Neural crest cell (in vitro differentiated cells): ENCODE measurements around the gene FBXW5. TPM values are rescaled to one million over a fixed set of nuclear protein-coding genes. Genes with fewer than 3 reads are reported as not detected.

Experiments
- DNase-seq: peaks from one replicate; pipeline ENCODE4 v3.0.0; 2021; ENCODE audit warnings: low read depth, mixed read lengths, low spot score
- H3K27ac Mint-ChIP-seq: one replicate; pipeline ENCODE4 v1.8.0; 2021; ENCODE audit warnings: mild to moderate bottlenecking, mixed read lengths; ENCODE audit not compliant: unreplicated experiment
- H3K27me3 Mint-ChIP-seq: 2 replicates; pipeline ENCODE4 v1.8.0; 2021; ENCODE audit warnings: low read depth, mild to moderate bottlenecking, mixed read lengths
- H3K36me3 Mint-ChIP-seq: 2 replicates; pipeline ENCODE4 v1.8.0; 2021; ENCODE audit warnings: low read depth, mild to moderate bottlenecking, mixed read lengths
- H3K4me1 Mint-ChIP-seq: 2 replicates; pipeline ENCODE4 v1.8.0; 2021; ENCODE audit warnings: mixed read lengths
- H3K4me3 Mint-ChIP-seq: one replicate; pipeline ENCODE4 v1.8.0; 2021; ENCODE audit warnings: mild to moderate bottlenecking, mixed read lengths
- H3K9me3 Mint-ChIP-seq: 2 replicates; pipeline ENCODE4 v1.8.0; 2021; ENCODE audit warnings: mixed read lengths
- CTCF ChIP-seq: fragments of 200-600 bp; sonication (generic); conservative IDR thresholded peaks from 2 replicates; pipeline ENCODE4 v1.5.0; 2021; ENCODE audit warnings: antibody characterized with exemption, mild to moderate bottlenecking
- total RNA-seq: library from RNA; stranded (reverse); gene quantifications from 2 replicates; pipeline ENCODE4 v1.2.1, GENCODE V29; 2021

The FBXW5 gene
- total RNA-seq, 1 donor from 2014 or later: 81.2 TPM

- no peak for DNase-seq
- peaks cover 16% of the 10 kb centered on the region for H3K4me1 Mint-ChIP-seq
- no peaks in the 10 kb centered on the region for H3K36me3 Mint-ChIP-seq
- TF ChIP-seq CTCF: no peak
- no peaks in the 10 kb centered on the region for H3K9me3 Mint-ChIP-seq
- no peak overlapping the region for H3K27ac Mint-ChIP-seq
- no peaks in the 10 kb centered on the region for H3K27me3 Mint-ChIP-seq
- H3K4me3 Mint-ChIP-seq: no peak overlapping the region
These were observed 20.4 kb upstream of the FBXW5 start for GRCh38 chr9:136964833-136965422.

DNA sequence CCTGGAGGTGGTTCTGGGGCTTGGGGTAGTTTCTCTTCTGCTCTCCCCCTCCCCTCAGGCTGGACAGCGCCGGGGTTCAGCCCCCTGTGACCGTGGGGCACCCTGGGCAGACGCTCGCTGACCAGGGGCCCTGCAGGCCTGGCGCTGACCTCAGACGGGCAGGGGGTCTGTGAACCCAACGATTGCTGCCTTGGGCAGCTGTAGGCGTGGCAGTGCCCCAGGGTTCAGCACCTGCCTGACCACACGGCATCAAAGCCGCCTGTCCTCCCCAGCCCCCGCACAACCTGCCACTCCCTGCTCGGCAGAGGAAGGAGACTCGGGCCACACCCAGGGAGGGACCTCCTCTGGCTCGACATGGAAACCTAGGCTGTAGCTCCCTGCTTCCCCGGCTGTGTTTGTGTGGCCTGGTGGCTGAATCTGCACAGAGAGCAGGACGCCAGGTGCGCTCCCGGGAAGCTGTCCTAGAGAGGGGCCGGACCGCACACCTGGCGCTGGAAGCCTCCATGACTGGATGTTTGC, 19.7 kb upstream of the FBXW5 start:
- TF ChIP-seq CTCF: no peak
- Mint-ChIP-seq H3K4me1 (peaks cover 16% of the 10 kb centered on the region), H3K27me3 (no peaks in the 10 kb centered on the region), H3K9me3 (no peaks in the 10 kb centered on the region), H3K36me3 (no peaks in the 10 kb centered on the region), H3K4me3 (no peak overlapping the region), H3K27ac (no peak overlapping the region)
- DNase-seq: no peak

DNA sequence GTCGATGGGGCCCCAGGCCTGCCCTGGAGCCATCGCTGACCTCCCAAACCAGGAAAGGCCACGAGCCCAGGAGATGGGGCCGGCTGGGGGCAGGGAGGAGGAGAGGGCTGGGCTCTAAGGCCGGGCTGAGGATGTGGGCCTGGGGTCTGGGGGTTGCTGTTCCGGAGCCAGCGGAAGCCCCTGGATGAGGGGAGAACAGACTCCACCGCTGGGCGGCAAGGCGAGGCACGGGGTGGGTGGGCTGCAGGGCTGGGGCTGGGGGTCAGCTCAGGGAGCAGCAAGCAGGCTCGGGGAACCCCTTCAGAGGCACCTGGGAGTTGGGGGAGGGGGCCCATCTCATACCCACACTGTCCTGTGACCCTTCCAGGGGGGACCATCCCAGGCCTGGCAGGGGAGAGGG, 19.2 kb upstream of the FBXW5 start:
- no peaks in the 10 kb centered on the region for H3K9me3 Mint-ChIP-seq
- no peaks in the 10 kb centered on the region for H3K36me3 Mint-ChIP-seq
- no peak overlapping the region for H3K4me3 Mint-ChIP-seq
- H3K27me3 Mint-ChIP-seq: no peaks in the 10 kb centered on the region
- no peak for TF ChIP-seq CTCF
- no peak for DNase-seq
- H3K27ac Mint-ChIP-seq: no peak overlapping the region
- peaks cover 16% of the 10 kb centered on the region for H3K4me1 Mint-ChIP-seq

GRCh38 chr9:136963341-136963740, 18.8 kb upstream of the FBXW5 start:
- H3K9me3 Mint-ChIP-seq: no peaks in the 10 kb centered on the region
- H3K27me3 Mint-ChIP-seq: no peaks in the 10 kb centered on the region
- peaks cover 16% of the 10 kb centered on the region for H3K4me1 Mint-ChIP-seq
- H3K4me3 Mint-ChIP-seq: no peak overlapping the region
- no peaks in the 10 kb centered on the region for H3K36me3 Mint-ChIP-seq
- DNase-seq: no peak
- no peak for TF ChIP-seq CTCF
- H3K27ac Mint-ChIP-seq: no peak overlapping the region

DNA sequence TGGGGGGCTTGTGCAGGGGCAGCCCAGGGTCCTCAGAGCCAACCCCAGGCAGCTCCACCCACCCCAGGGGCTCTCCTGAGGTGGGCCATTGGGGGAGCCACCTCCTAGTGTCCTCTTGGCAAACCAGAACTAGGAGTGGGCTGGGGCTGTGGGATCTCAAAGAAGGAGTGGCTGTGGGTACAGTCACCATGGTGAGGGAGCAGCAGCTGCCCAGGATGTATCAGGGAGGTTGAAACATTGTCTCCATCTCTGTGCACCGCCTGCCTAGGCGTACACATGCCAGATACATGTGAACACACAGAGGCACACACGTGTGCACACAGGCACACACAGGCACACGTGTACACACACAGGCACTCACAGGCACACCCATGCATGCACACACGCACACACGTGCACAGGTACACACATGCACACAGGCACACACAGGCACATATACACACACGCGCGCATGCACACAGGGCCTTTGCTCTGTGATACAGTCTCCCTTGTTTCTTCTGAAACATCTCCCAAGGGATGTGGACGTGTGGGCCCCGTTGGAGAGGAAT, 18.2 kb upstream of the FBXW5 start:
- Mint-ChIP-seq H3K27ac (peak overlapping the region; percentile 57), H3K4me3 (no peak overlapping the region)

More for the DNA sequence above, 18.2 kb upstream of the FBXW5 start:
- no peaks in the 10 kb centered on the region for H3K27me3 Mint-ChIP-seq
- no peak for TF ChIP-seq CTCF
- H3K4me1 Mint-ChIP-seq: peaks cover 16% of the 10 kb centered on the region
- H3K9me3 Mint-ChIP-seq: no peaks in the 10 kb centered on the region
- no peaks in the 10 kb centered on the region for H3K36me3 Mint-ChIP-seq
- no peak for DNase-seq
